K562 (cell line): Measurements from ENCODE around the gene HEATR3. TPM values are rescaled to one million over a fixed set of nuclear protein-coding genes. Genes with fewer than 3 reads are reported as not detected.

Experiments used
- ATAC-seq: fragments of 200-7000 bp; cut with Tn5 transposase; 3 replicates; pipeline ENCODE4 v1.9.1; 2020; ENCODE audit warnings: moderate library complexity
- BruUV-seq: library from RNA; stranded (reverse); fragments of 400-500 nt; replicated peaks from 2 replicates; lab custom pipeline; 2021; lab: Mats Ljungman, UMichigan
- CTCF ChIA-PET: fragments of 300-600 bp; formaldehyde crosslinking; extraction: SDS; loops from one replicate; lab custom pipeline; 2021; ENCODE audit warnings: low intra/inter-chr PET ratio; lab: Yijun Ruan, JAX
- POLR2A ChIA-PET: fragments of 300-600, 350-650 bp; sonication (Branson Sonifier 250); formaldehyde crosslinking; extraction: SDS; loops from one replicate; lab custom pipeline; 2021; ENCODE audit warnings: antibody characterized with exemption, inconsistent platforms; lab: Yijun Ruan, JAX
- DNase-seq, 4 experiments: peaks; one replicate each; pipeline versions ENCODE4 v3.0.0 to v3.0.0-alpha.2; 2011 to 2018; ENCODE audit warnings: low spot score in 3 of 4, mixed read lengths in 3 of 4; ENCODE audit errors: extremely low read depth in 1 of 4
- FAIRE-seq: peaks from 2 replicates; lab custom pipeline; 2011; peaks lifted over from hg19 to GRCh38; lab: Jason Lieb, UNC
- H2AFZ ChIP-seq: 2 replicates; pipeline ENCODE4 v1.6.0; 2011; ENCODE audit warnings: low read depth, low read length, control low read depth, inconsistent platforms
- H3K27ac ChIP-seq: fragments of 200-600 bp; 3 replicates; pipeline ENCODE4 v1.8.0; 2011; ENCODE audit warnings: low read depth, mild to moderate bottlenecking, control low read depth, inconsistent platforms, low read length, moderate library complexity, mixed read lengths; ENCODE audit errors: extremely low read depth
- H3K27me3 ChIP-seq, 2 experiments: fragments of 300-600 bp in 1 of 2; 2 replicates in 1 of 2; 3 replicates in 1 of 2; pipeline versions ENCODE4 v1.6.0 to v1.8.0; 2011; ENCODE audit warnings: inconsistent platforms in 2 of 2, low read length in 2 of 2, mild to moderate bottlenecking in 1 of 2, mixed read lengths in 1 of 2, moderate library complexity in 1 of 2; ENCODE audit not compliant: control insufficient read depth in 2 of 2, insufficient read depth in 2 of 2
- H3K36me3 ChIP-seq: fragments of 300-600 bp; 3 replicates; pipeline ENCODE4 v1.8.0; 2011; ENCODE audit warnings: mild to moderate bottlenecking, low read length, inconsistent platforms; ENCODE audit not compliant: control insufficient read depth, insufficient read depth
- H3K4me1 ChIP-seq, 2 experiments: fragments of 200-600 bp in 1 of 2; replicated peaks in 1 of 2; 2 replicates in 1 of 2; 3 replicates in 1 of 2; pipeline versions ENCODE4 v1.5.1 to v1.8.0; 2011; ENCODE audit warnings: inconsistent platforms in 2 of 2, low read length in 2 of 2, mild to moderate bottlenecking in 1 of 2, mixed read lengths in 1 of 2, moderate library complexity in 1 of 2; ENCODE audit not compliant: control insufficient read depth in 2 of 2, insufficient read depth in 2 of 2
- H3K4me2 ChIP-seq: 2 replicates; pipeline ENCODE4 v1.6.1; 2011; ENCODE audit warnings: low read length, control low read depth, inconsistent platforms, mixed read lengths; ENCODE audit not compliant: insufficient read depth
- H3K4me3 ChIP-seq: fragments of 200-600 bp; sonication (generic), shearing (Covaris generic); 2 replicates; pipeline ENCODE4 v1.5.1; 2016; ENCODE audit warnings: control low read depth, inconsistent platforms
- H3K79me2 ChIP-seq: fragments of 200-600 bp; 3 replicates; pipeline ENCODE4 v1.8.0; 2011; ENCODE audit warnings: low read length, inconsistent platforms; ENCODE audit not compliant: control insufficient read depth, insufficient read depth
- H3K9ac ChIP-seq, 2 experiments: 2 replicates each; pipeline versions ENCODE4 v1.6.0 to v1.6.1; 2011; ENCODE audit warnings: low read depth in 2 of 2, low read length in 2 of 2, control low read depth in 1 of 2, inconsistent platforms in 1 of 2, mild to moderate bottlenecking in 1 of 2, mixed read lengths in 1 of 2; ENCODE audit not compliant: insufficient read depth in 1 of 2
- H3K9me1 ChIP-seq: one replicate; pipeline ENCODE4 v1.6.0; 2011; ENCODE audit warnings: inconsistent platforms, mild to moderate bottlenecking, low read length, moderate library complexity; ENCODE audit not compliant: control insufficient read depth, insufficient read depth
- H3K9me3 ChIP-seq: replicated peaks from 2 replicates; pipeline ENCODE4 v1.5.1; 2011; ENCODE audit warnings: low read depth, low read length, inconsistent platforms; ENCODE audit not compliant: control insufficient read depth, insufficient read depth
- H4K20me1 ChIP-seq: replicated peaks from 2 replicates; pipeline ENCODE4 v1.6.1; 2011; ENCODE audit warnings: low read length, inconsistent platforms, mixed read lengths; ENCODE audit not compliant: control insufficient read depth, insufficient read depth
- ARID3B ChIP-seq: fragments of 250-450 bp; sonication (Bioruptor Pico); IDR thresholded peaks from 2 replicates; pipeline ENCODE4 v1.4.0; 2020; ENCODE audit warnings: borderline replicate concordance
- BRD4 ChIP-seq: fragments of 200-600 bp; sonication (generic); IDR thresholded peaks from 2 replicates; pipeline ENCODE4 v1.6.1; 2017; ENCODE audit warnings: inconsistent platforms
- C11orf30 ChIP-seq: fragments of 450-650 bp; IDR thresholded peaks from 2 replicates; pipeline ENCODE4 v1.6.1; 2016; ENCODE audit warnings: low read depth, mild to moderate bottlenecking
- CHD4 ChIP-seq: fragments of 200-600 bp; sonication (generic); IDR thresholded peaks from 3 replicates; pipeline ENCODE4 v1.6.1; 2012; ENCODE audit warnings: low read depth, mild to moderate bottlenecking, mixed read lengths, low read length, inconsistent platforms; ENCODE audit not compliant: insufficient read depth, insufficient replicate concordance, poor library complexity, severe bottlenecking
- GABPB1 ChIP-seq: sonication (generic); formaldehyde crosslinking; IDR thresholded peaks from 2 replicates; pipeline ENCODE4 v1.8.0; 2022; ENCODE audit warnings: mild to moderate bottlenecking, missing genetic modification reagents
- GTF2F1 ChIP-seq: IDR thresholded peaks from 2 replicates; pipeline ENCODE4 v1.6.1; 2011; ENCODE audit warnings: low read depth, low read length, improper control_type of control experiment
- HMG20B ChIP-seq: fragments of 250-450 bp; sonication (Bioruptor Pico); IDR thresholded peaks from 2 replicates; pipeline ENCODE4 v1.5.0; 2021; ENCODE audit warnings: mild to moderate bottlenecking
- KDM4B ChIP-seq, 2 experiments: fragments of 450-650 bp in 1 of 2; sonication (generic) in 1 of 2; IDR thresholded peaks; 2 replicates each; pipeline ENCODE4 v1.6.1; 2016 to 2017; ENCODE audit warnings: borderline replicate concordance in 2 of 2, antibody characterized with exemption in 1 of 2, low read depth in 1 of 2, mild to moderate bottlenecking in 1 of 2
- KLF13 ChIP-seq: fragments of 450-650 bp; IDR thresholded peaks from 2 replicates; pipeline ENCODE4 v1.6.1; 2016; ENCODE audit warnings: missing genetic modification characterization, low read depth, mild to moderate bottlenecking, missing compliant biosample characterization, moderate library complexity, borderline replicate concordance
- MBD2 ChIP-seq: sonication (generic); IDR thresholded peaks from 2 replicates; pipeline ENCODE4 v1.6.1; 2016; ENCODE audit warnings: low read depth, borderline replicate concordance
- POLR3A ChIP-seq: IDR thresholded peaks from 2 replicates; pipeline ENCODE4 v1.6.1; 2011; ENCODE audit warnings: borderline replicate concordance, mild to moderate bottlenecking, moderate library complexity; ENCODE audit not compliant: insufficient read length, insufficient read depth; ENCODE audit errors: extremely low read depth
- STAT6 ChIP-seq: sonication (generic); formaldehyde crosslinking; IDR thresholded peaks from 2 replicates; pipeline ENCODE4 v1.8.1; 2023; ENCODE audit warnings: mild to moderate bottlenecking, missing genetic modification reagents
- USF1 ChIP-seq: sonication (generic); formaldehyde crosslinking; IDR thresholded peaks from 2 replicates; pipeline ENCODE4 v1.9.0; 2022; ENCODE audit warnings: mild to moderate bottlenecking, missing genetic modification reagents
- WHSC1 ChIP-seq: IDR thresholded peaks from one replicate; pipeline ENCODE4 v1.6.1; 2012; ENCODE audit warnings: low read length, control low read depth, inconsistent platforms
- WGBS: fragments of 100-300 bp; shearing (Covaris generic); methylation state at CpG from one replicate; pipeline ENCODE4 v1.1.6; 2016; ENCODE audit warnings: low coverage, mixed read lengths; ENCODE audit not compliant: insufficient coverage; ENCODE audit errors: missing lambda C conversion rate; 5-methylcytosine and 5-hydroxymethylcytosine counted together
- in situ Hi-C: fragments of 300-500 bp; cut with MboI; formaldehyde crosslinking; loops from 4 replicates; pipeline ENCODE4 v1.15.0; 2018; ENCODE audit warnings: inconsistent platforms, mixed read lengths
- intact Hi-C: fragments of 100-400 bp; cut with micrococcal nuclease; formaldehyde crosslinking; loops from 2 replicates; pipeline ENCODE4 v1.14.2; 2022
- polyA plus RNA-seq, 8 experiments: library from polyadenylated mRNA; depleted of rRNA in 4 of 8; stranded (reverse) in 5 of 8; unstranded in 3 of 8; fragments of >200 nt; fragmentation: Nextera tagmentation in 2 of 8; fragmentation: Illumina TruSeq in 1 of 8; extraction: Ambion mirVana in 2 of 8; extraction: Trizol in 1 of 8; gene quantifications; 2 replicates each; pipeline versions ENCODE4 v1.2.1 to v1.2.3, GENCODE V29; 2011 to 2014; ENCODE audit warnings: inconsistent platforms in 1 of 8, missing spikeins in 1 of 8
- total RNA-seq, 7 experiments: library from RNA; depleted of rRNA in 6 of 7; stranded (reverse); fragments of >200 nt in 6 of 7; fragmentation: Illumina TruSeq in 2 of 7; extraction: Trizol in 2 of 7; gene quantifications; 2 replicates each; pipeline versions ENCODE4 v1.2.1 to v1.2.3, GENCODE V29; 2011 to 2021; ENCODE audit warnings: low replicate concordance in 1 of 7

Gene HEATR3
- total and polyA plus RNA-seq, 9 of the 15 experiments (the other 6 are each of a cell fraction or from before 2014, with no cell fraction given): 1.7 to 30.2 (median 18.8) TPM

GRCh38 chr16:50072730-50073129 is 7.0 kb downstream of the HEATR3 start:
- Histone ChIP-seq H3K4me2 (no peak overlapping the region), H3K9me3 (no peaks in the 10 kb centered on the region), H3K36me3 (peaks cover 49% of the 10 kb centered on the region), H3K9ac (no peak overlapping the region), H2AFZ (no peak overlapping the region), H3K4me3 (no peak overlapping the region), H3K27ac (no peak overlapping the region), H4K20me1 (peaks cover 11% of the 10 kb centered on the region), H3K4me1 (peaks cover 2 to 8% of the 10 kb centered on the region in 2 experiments; a peak in 4 of 5 replicates), H3K9me1 (no peaks in the 10 kb centered on the region), H3K79me2 (0 out of 3 replicates have a peak, but pooled peaks cover 3% of the 10 kb centered on the region), H3K27me3 (no peaks in the 10 kb centered on the region)
- ATAC-seq (no peak), FAIRE-seq (peak; percentile 6), DNase-seq (no peak)
- ChIA-PET CTCF (no interaction called here), POLR2A (no interaction called here)
- no peak for TF ChIP-seq KDM4B (IDR thresholded peaks at IDR 0.05; ENCODE audit: borderline replicate concordance in 2 of 2, low read depth in 1 of 2)
- no peak for TF ChIP-seq STAT6 (CRISPR knock-in tag)
- TF ChIP-seq C11orf30: no peak
- TF ChIP-seq CHD4: no peak
- no peak for TF ChIP-seq KLF13 (tag)
- TF ChIP-seq WHSC1: no peak
- TF ChIP-seq GABPB1 (CRISPR knock-in tag): no peak
- TF ChIP-seq MBD2: no peak
- no peak for TF ChIP-seq GTF2F1
- TF ChIP-seq BRD4: no peak
- TF ChIP-seq HMG20B (CRISPR knock-in tag): no peak
- TF ChIP-seq USF1 (CRISPR knock-in tag): no peak
- no peak for TF ChIP-seq POLR3A
- TF ChIP-seq ARID3B (CRISPR knock-in tag): no peak
- WGBS: 97% methylated on average over 5 of the region's 5 CpGs
- in situ Hi-C loops (no loop called here), intact Hi-C loops (no loop called here)
- no TSS peak for BruUV-seq
